H9 (cell line): ENCODE results near the gene WSB2. TPM values are rescaled to one million over a fixed set of nuclear protein-coding genes. Genes with fewer than 3 reads are reported as not detected.

ENCODE experiments used
- DNase-seq: peaks from one replicate; pipeline ENCODE4 v3.0.0-alpha.2; 2017
- H2AFZ ChIP-seq: one replicate; pipeline ENCODE4 v1.6.1; 2013; ENCODE audit warnings: mild to moderate bottlenecking, low read length, control low read depth, moderate library complexity
- H2AK5ac ChIP-seq: 2 replicates; pipeline ENCODE4 v1.6.1; 2013; ENCODE audit warnings: low read length, control low read depth, mixed read lengths; ENCODE audit not compliant: insufficient read length
- H2BK120ac ChIP-seq: one replicate; pipeline ENCODE4 v1.6.1; 2013; ENCODE audit warnings: low read depth, mild to moderate bottlenecking, low read length, control low read depth, inconsistent platforms; ENCODE audit not compliant: poor library complexity, severe bottlenecking
- H2BK12ac ChIP-seq: 2 replicates; pipeline ENCODE4 v1.6.1; 2013; ENCODE audit warnings: low read length, control low read depth, mixed read lengths, low read depth; ENCODE audit not compliant: insufficient read length
- H2BK15ac ChIP-seq: 2 replicates; pipeline ENCODE4 v1.6.1; 2013; ENCODE audit warnings: low read depth, low read length, control low read depth
- H2BK20ac ChIP-seq: one replicate; pipeline ENCODE4 v1.6.1; 2013; ENCODE audit warnings: low read depth, mild to moderate bottlenecking, low read length, control low read depth, inconsistent platforms; ENCODE audit not compliant: poor library complexity, severe bottlenecking
- H2BK5ac ChIP-seq: 2 replicates; pipeline ENCODE4 v1.6.1; 2013; ENCODE audit warnings: low read length, control low read depth, mixed read lengths; ENCODE audit not compliant: insufficient read length
- H3K14ac ChIP-seq: 2 replicates; pipeline ENCODE4 v1.6.1; 2013; ENCODE audit warnings: low read length, control low read depth; ENCODE audit not compliant: insufficient read depth
- H3K18ac ChIP-seq: 2 replicates; pipeline ENCODE4 v1.6.1; 2013; ENCODE audit warnings: low read depth, mild to moderate bottlenecking, mixed read lengths, low read length, control low read depth; ENCODE audit not compliant: insufficient read length
- H3K23ac ChIP-seq: 2 replicates; pipeline ENCODE4 v1.6.1; 2013; ENCODE audit warnings: low read length, control low read depth, mixed read lengths, low read depth; ENCODE audit not compliant: insufficient read length
- H3K23me2 ChIP-seq: 2 replicates; pipeline ENCODE4 v1.6.1; 2013; ENCODE audit warnings: low read depth, mild to moderate bottlenecking, mixed read lengths, low read length, control low read depth; ENCODE audit not compliant: insufficient read length, poor library complexity, severe bottlenecking
- H3K27ac ChIP-seq: 2 replicates; pipeline ENCODE4 v1.5.1; 2013; ENCODE audit warnings: low read length, control low read depth, mixed read lengths, low read depth; ENCODE audit not compliant: insufficient read length
- H3K27me3 ChIP-seq: 2 replicates; pipeline ENCODE4 v1.6.1; 2013; ENCODE audit warnings: low read length, control low read depth, inconsistent platforms; ENCODE audit not compliant: insufficient read depth
- H3K4ac ChIP-seq: 2 replicates; pipeline ENCODE4 v1.6.1; 2013; ENCODE audit warnings: low read depth, mild to moderate bottlenecking, control low read depth, inconsistent platforms, low read length, moderate library complexity
- H3K4me1 ChIP-seq: 2 replicates; pipeline ENCODE4 v1.6.1; 2013; ENCODE audit warnings: low read length, control low read depth, inconsistent platforms; ENCODE audit not compliant: insufficient read depth
- H3K4me2 ChIP-seq: 2 replicates; pipeline ENCODE4 v1.6.1; 2013; ENCODE audit warnings: low read length, control low read depth, mixed read lengths; ENCODE audit not compliant: insufficient read length, insufficient read depth
- H3K56ac ChIP-seq: 2 replicates; pipeline ENCODE4 v1.6.1; 2013; ENCODE audit warnings: low read depth, mild to moderate bottlenecking, mixed read lengths, low read length, control low read depth; ENCODE audit not compliant: insufficient read length
- H3K79me1 ChIP-seq: 2 replicates; pipeline ENCODE4 v1.6.1; 2013; ENCODE audit warnings: low read depth, mild to moderate bottlenecking, moderate library complexity, low read length, control low read depth, inconsistent platforms; ENCODE audit not compliant: insufficient read depth, poor library complexity, severe bottlenecking
- H3K79me2 ChIP-seq: 2 replicates; pipeline ENCODE4 v1.6.1; 2013; ENCODE audit warnings: low read length, control low read depth, inconsistent platforms; ENCODE audit not compliant: insufficient read depth
- H3K9ac ChIP-seq: 2 replicates; pipeline ENCODE4 v1.6.1; 2013; ENCODE audit warnings: low read length, control low read depth, mixed read lengths; ENCODE audit not compliant: insufficient read length; ENCODE audit errors: extremely low read depth
- H3K9me3 ChIP-seq: one replicate; pipeline ENCODE4 v1.6.1; 2013; ENCODE audit warnings: low read depth, low read length, inconsistent platforms; ENCODE audit not compliant: control insufficient read depth
- H3T11ph ChIP-seq: one replicate; pipeline ENCODE4 v1.6.1; 2013; ENCODE audit warnings: mild to moderate bottlenecking, low read length, control low read depth, inconsistent platforms
- H4K20me1 ChIP-seq: one replicate; pipeline ENCODE4 v1.6.1; 2013; ENCODE audit not compliant: control insufficient read depth, insufficient read length, insufficient read depth
- H4K5ac ChIP-seq: 2 replicates; pipeline ENCODE4 v1.6.1; 2013; ENCODE audit warnings: low read depth, mild to moderate bottlenecking, mixed read lengths, low read length, control low read depth; ENCODE audit not compliant: insufficient read length
- H4K8ac ChIP-seq: replicated peaks from 2 replicates; pipeline ENCODE4 v1.6.1; 2013; ENCODE audit warnings: low read length, control low read depth, mixed read lengths, low read depth; ENCODE audit not compliant: insufficient read length
- H4K91ac ChIP-seq: 2 replicates; pipeline ENCODE4 v1.6.1; 2013; ENCODE audit warnings: low read depth, mild to moderate bottlenecking, moderate library complexity, mixed read lengths, low read length, control low read depth; ENCODE audit not compliant: insufficient read length
- H3K27ac Mint-ChIP-seq, 3 experiments: 2 replicates in 2 of 3; 3 replicates in 1 of 3; pipeline ENCODE4 v1.8.0; 2020 to 2021; ENCODE audit warnings: mixed read lengths in 3 of 3, mild to moderate bottlenecking in 1 of 3, moderate library complexity in 1 of 3
- H3K27me3 Mint-ChIP-seq: 2 replicates; pipeline ENCODE4 v1.8.0; 2021; ENCODE audit warnings: low read depth, mild to moderate bottlenecking, moderate library complexity, mixed read lengths
- H3K36me3 Mint-ChIP-seq, 3 experiments: 2 replicates in 2 of 3; 3 replicates in 1 of 3; pipeline ENCODE4 v1.8.0; 2020 to 2021; ENCODE audit warnings: low read depth in 3 of 3, mixed read lengths in 3 of 3; ENCODE audit not compliant: insufficient read depth in 1 of 3
- H3K4me1 Mint-ChIP-seq, 2 experiments: 2 replicates each; pipeline ENCODE4 v1.8.0; 2020; ENCODE audit warnings: mixed read lengths in 2 of 2
- H3K4me3 Mint-ChIP-seq, 2 experiments: 2 replicates in 1 of 2; 3 replicates in 1 of 2; pipeline ENCODE4 v1.8.0; 2020 to 2021; ENCODE audit warnings: mild to moderate bottlenecking in 2 of 2, mixed read lengths in 2 of 2, moderate library complexity in 1 of 2
- H3K9me3 Mint-ChIP-seq, 2 experiments: 2 replicates in 1 of 2; 3 replicates in 1 of 2; pipeline ENCODE4 v1.8.0; 2020; ENCODE audit warnings: mild to moderate bottlenecking in 2 of 2, mixed read lengths in 2 of 2, moderate library complexity in 1 of 2
- CTCF ChIP-seq: fragments of 200-600 bp; sonication (generic); conservative IDR thresholded peaks from 3 replicates; pipeline ENCODE4 v1.8.0; 2021; ENCODE audit warnings: antibody characterized with exemption, mild to moderate bottlenecking
- WGBS: extraction: QIAGEN DNeasy Blood & Tissue Kit; methylation state at CpG from one replicate; pipeline ENCODE4 v1.1.7; 2013; ENCODE audit warnings: missing lambda C conversion rate, low lambda C conversion rate, mixed read lengths; ENCODE audit not compliant: insufficient read length; ENCODE audit errors: extremely low coverage; 5-methylcytosine and 5-hydroxymethylcytosine counted together
- total RNA-seq: library from RNA; stranded (reverse); gene quantifications from 2 replicates; pipeline ENCODE4 v1.2.1, GENCODE V29; 2021

The WSB2 gene
- total RNA-seq, 1 experiment from 2014 or later = 58.6 TPM

GRCh38 chr12:118109088-118109487, 48.1 kb upstream of the WSB2 start:
- Histone ChIP-seq H3T11ph (no peak overlapping the region), H2AK5ac (no peak overlapping the region), H2AFZ (no peak overlapping the region), H2BK15ac (no peak overlapping the region), H2BK12ac (no peak overlapping the region), H3K18ac (no peak overlapping the region), H2BK5ac (no peak overlapping the region), H3K9me3 (no peaks in the 10 kb centered on the region), H3K27ac (no peak overlapping the region), H3K23me2 (peaks cover 3% of the 10 kb centered on the region), H4K8ac (no peak overlapping the region), H3K79me2 (no peaks in the 10 kb centered on the region), H2BK20ac (no peak overlapping the region), H4K5ac (no peak overlapping the region), H4K91ac (no peak overlapping the region), H3K4ac (no peak overlapping the region), H3K79me1 (no peaks in the 10 kb centered on the region), H4K20me1 (no peaks in the 10 kb centered on the region), H3K56ac (no peak overlapping the region), H3K4me2 (no peak overlapping the region), H2BK120ac (no peak overlapping the region), H3K27me3 (no peaks in the 10 kb centered on the region), H3K4me1 (no peaks in the 10 kb centered on the region; the same call in 1 of the 2 replicates), H3K23ac (no peak overlapping the region), H3K9ac (no peak overlapping the region), H3K14ac (no peak overlapping the region)
- TF ChIP-seq CTCF = no peak
- H3K27me3 Mint-ChIP-seq = no peaks in the 10 kb centered on the region
- H3K4me1 Mint-ChIP-seq = peaks cover 13 to 14% of the 10 kb centered on the region in 2 experiments
- no CpG with 5 or more reads among the region's 1 CpG for whole genome bisulfite sequencing
- H3K9me3 Mint-ChIP-seq = peaks cover 4 to 5% of the 10 kb centered on the region in 2 experiments; a peak in 1 of 5 replicates
- no peak overlapping the region for H3K4me3 Mint-ChIP-seq
- no peak for DNase-seq
- peaks cover 0 to 5% (median 0%) of the 10 kb centered on the region in 3 experiments; a peak in 1 of 7 replicates for H3K36me3 Mint-ChIP-seq
- no peak overlapping the region for H3K27ac Mint-ChIP-seq
